Activated CD4-positive, alpha-beta T cell treated with anti-CD3 and anti-CD28 coated beads for 36 hours (primary cell): ENCODE measurements around the gene CYP1A1. TPM values are rescaled to one million over a fixed set of nuclear protein-coding genes. Genes with fewer than 3 reads are reported as not detected.

Experiments
- ATAC-seq: fragments of 200-7000 bp; cut with Tn5 transposase; one replicate; pipeline ENCODE4 v1.10.0; 2021; ENCODE audit warnings: mild to moderate bottlenecking, moderate library complexity
- CTCF ChIA-PET: fragments of 350-600 bp; sonication (Branson Sonifier 250); formaldehyde crosslinking; loops from one replicate; lab custom pipeline; 2021; ENCODE audit warnings: antibody characterized with exemption; lab: Charles Lee
- POLR2A ChIA-PET: fragments of 350-600 bp; sonication (Branson Sonifier 250); formaldehyde crosslinking; loops from one replicate; lab custom pipeline; 2021; ENCODE audit warnings: antibody characterized with exemption, inconsistent platforms; lab: Charles Lee
- DNase-seq: peaks from one replicate; pipeline ENCODE4 v3.0.0-alpha.2; 2020
- H3K27ac Mint-ChIP-seq: one replicate; pipeline ENCODE4 v1.8.0; 2021; ENCODE audit warnings: mixed read lengths
- H3K27me3 Mint-ChIP-seq: one replicate; pipeline ENCODE4 v1.8.0; 2021; ENCODE audit warnings: mixed read lengths
- H3K36me3 Mint-ChIP-seq: one replicate; pipeline ENCODE4 v1.8.0; 2021; ENCODE audit warnings: low read depth, mixed read lengths
- H3K4me1 Mint-ChIP-seq: one replicate; pipeline ENCODE4 v1.8.0; 2021; ENCODE audit warnings: mixed read lengths
- H3K4me3 Mint-ChIP-seq: one replicate; pipeline ENCODE4 v1.8.0; 2021; ENCODE audit warnings: mild to moderate bottlenecking, moderate library complexity, mixed read lengths
- H3K9me3 Mint-ChIP-seq: one replicate; pipeline ENCODE4 v1.8.0; 2021; ENCODE audit warnings: low read depth, mixed read lengths
- intact Hi-C, 2 experiments: fragments of 100-400 bp; cut with DNase I in 1 of 2; cut with micrococcal nuclease in 1 of 2; formaldehyde crosslinking; loops; one replicate each; pipeline versions ENCODE4 v1.14.2 to v1.15.1; 2022 to 2024; cut with DNase I, micrococcal nuclease
- total RNA-seq, 2 experiments: library from RNA; stranded (reverse); gene quantifications; one replicate each; pipeline ENCODE4 v1.2.3, GENCODE V29; 2021

The CYP1A1 gene
- total RNA-seq, 2 experiments from 2014 or later: 2.0 to 2.2 TPM

GRCh38 chr15:74763416-74763815 lies 38.1 kb upstream of the CYP1A1 start:
- POLR2A ChIA-PET: interaction anchor here (0.5 to 1.1 kb wide), 2 partner anchors 120 to 169 kb away, joined by 3 read pairs; no protein-coding TSS in a partner anchor

GRCh38 chr15:74762791-74763150 lies 37.4 kb upstream of the CYP1A1 start:
- intact Hi-C loops: no loop called here
- no peaks in the 10 kb centered on the region for H3K9me3 Mint-ChIP-seq
- H3K4me1 Mint-ChIP-seq: no peaks in the 10 kb centered on the region
- no peak overlapping the region for H3K27ac Mint-ChIP-seq
- ChIA-PET POLR2A (interaction anchor here (0.5 to 1.1 kb wide), 2 partner anchors 121 to 169 kb away, joined by 3 read pairs; no protein-coding TSS in a partner anchor), CTCF (interaction anchor here (0.6 to 2.2 kb wide), 5 partner anchors 9 to 203 kb away, joined by 3 to 8 read pairs (median 3); no protein-coding TSS in a partner anchor)
- no peaks in the 10 kb centered on the region for H3K36me3 Mint-ChIP-seq
- H3K4me3 Mint-ChIP-seq: no peak overlapping the region
- peaks cover 4% of the 10 kb centered on the region for H3K27me3 Mint-ChIP-seq
- DNase-seq: no peak
- no peak for ATAC-seq

More at GRCh38 chr15:74763416-74763815, 38.1 kb upstream of the CYP1A1 start:
- intact Hi-C loops: no loop called here
- Mint-ChIP-seq H3K27me3 (peaks cover 4% of the 10 kb centered on the region), H3K9me3 (no peaks in the 10 kb centered on the region), H3K4me3 (no peak overlapping the region), H3K27ac (no peak overlapping the region), H3K4me1 (no peaks in the 10 kb centered on the region), H3K36me3 (no peaks in the 10 kb centered on the region)
- no peak for DNase-seq
- CTCF ChIA-PET: interaction anchor here (0.7 to 1.4 kb wide), 2 partner anchors 129 to 138 kb away, joined by 3 to 8 read pairs; no protein-coding TSS in a partner anchor
- no peak for ATAC-seq

- Mint-ChIP-seq H3K27me3 (peaks cover 2% of the 10 kb centered on the region), H3K36me3 (no peaks in the 10 kb centered on the region), H3K27ac (no peak overlapping the region), H3K9me3 (no peaks in the 10 kb centered on the region), H3K4me3 (no peak overlapping the region), H3K4me1 (no peaks in the 10 kb centered on the region)
- intact Hi-C loops: no loop called here
- CTCF ChIA-PET: interaction anchor here (0.6 to 2.0 kb wide), 4 partner anchors 11 to 34 kb away, joined by 3 to 12 read pairs (median 5); no protein-coding TSS in a partner anchor
- ATAC-seq (no peak), DNase-seq (no peak)
- POLR2A ChIA-PET: interaction anchor here (0.5 to 0.6 kb wide), 3 partner anchors 12 to 129 kb away, joined by 3 to 7 read pairs (median 4); no protein-coding TSS in a partner anchor
These were observed 33.4 kb upstream of the CYP1A1 start for GRCh38 chr15:74758736-74759135.

- no peaks in the 10 kb centered on the region for H3K36me3 Mint-ChIP-seq
- ChIA-PET CTCF (interaction anchor here (0.6 to 1.0 kb wide), 3 partner anchors 69 to 123 kb away, joined by 3 read pairs; no protein-coding TSS in a partner anchor), POLR2A (interaction anchor here (0.6 to 0.7 kb wide), 2 partner anchors 17 to 198 kb away, joined by 3 to 5 read pairs; no protein-coding TSS in a partner anchor)
- no peaks in the 10 kb centered on the region for H3K4me1 Mint-ChIP-seq
- H3K4me3 Mint-ChIP-seq: no peak overlapping the region
- ATAC-seq (no peak), DNase-seq (no peak)
- H3K27ac Mint-ChIP-seq: no peak overlapping the region
- H3K9me3 Mint-ChIP-seq: no peaks in the 10 kb centered on the region
- H3K27me3 Mint-ChIP-seq: no peaks in the 10 kb centered on the region
- intact Hi-C loops: no loop called here
These were observed 29.4 kb upstream of the CYP1A1 start for GRCh38 chr15:74754593-74755215.

GRCh38 chr15:74752531-74752930 lies 27.2 kb upstream of the CYP1A1 start:
- DNase-seq: no peak
- Mint-ChIP-seq H3K9me3 (no peaks in the 10 kb centered on the region), H3K4me3 (no peak overlapping the region), H3K36me3 (no peaks in the 10 kb centered on the region), H3K4me1 (no peaks in the 10 kb centered on the region), H3K27me3 (no peaks in the 10 kb centered on the region), H3K27ac (no peak overlapping the region)
- ChIA-PET POLR2A (no interaction called here), CTCF (interaction anchor here (0.8 kb wide), 1 partner anchor 18 kb away, joined by 4 read pairs; no protein-coding TSS in a partner anchor)
- no peak for ATAC-seq
- intact Hi-C loops: no loop called here

- POLR2A ChIA-PET: no interaction called here
- H3K27me3 Mint-ChIP-seq: no peaks in the 10 kb centered on the region
- H3K27ac Mint-ChIP-seq: no peak overlapping the region
- intact Hi-C loops: no loop called here
- DNase-seq: no peak
- ATAC-seq: no peak
- no peaks in the 10 kb centered on the region for H3K4me1 Mint-ChIP-seq
- H3K4me3 Mint-ChIP-seq: no peak overlapping the region
- no peaks in the 10 kb centered on the region for H3K36me3 Mint-ChIP-seq
- CTCF ChIA-PET: interaction anchor here (0.8 to 1.3 kb wide), 3 partner anchors 19 to 430 kb away, joined by 3 to 4 read pairs (median 4); no protein-coding TSS in a partner anchor
- no peaks in the 10 kb centered on the region for H3K9me3 Mint-ChIP-seq
These were observed 26.7 kb upstream of the CYP1A1 start for GRCh38 chr15:74752011-74752410.

GRCh38 chr15:74750751-74751150 lies 25.4 kb upstream of the CYP1A1 start:
- CTCF ChIA-PET: interaction anchor here (0.8 to 1.3 kb wide), 2 partner anchors 11 to 18 kb away, joined by 3 to 4 read pairs; no protein-coding TSS in a partner anchor
- H3K4me3 Mint-ChIP-seq: no peak overlapping the region
- H3K36me3 Mint-ChIP-seq: no peaks in the 10 kb centered on the region
- no peak for DNase-seq
- no peaks in the 10 kb centered on the region for H3K4me1 Mint-ChIP-seq
- POLR2A ChIA-PET: no interaction called here
- no peak for ATAC-seq
- H3K27me3 Mint-ChIP-seq: no peaks in the 10 kb centered on the region
- no peak overlapping the region for H3K27ac Mint-ChIP-seq
- no peaks in the 10 kb centered on the region for H3K9me3 Mint-ChIP-seq
- intact Hi-C loops: no loop called here

GRCh38 chr15:74749832-74750231 lies 24.5 kb upstream of the CYP1A1 start:
- POLR2A ChIA-PET: no interaction called here
- H3K9me3 Mint-ChIP-seq: no peaks in the 10 kb centered on the region
- no peak overlapping the region for H3K27ac Mint-ChIP-seq
- H3K36me3 Mint-ChIP-seq: no peaks in the 10 kb centered on the region
- no peaks in the 10 kb centered on the region for H3K27me3 Mint-ChIP-seq
- no peak for DNase-seq
- no peak overlapping the region for H3K4me3 Mint-ChIP-seq
- intact Hi-C loops: no loop called here
- CTCF ChIA-PET: no interaction called here
- no peak for ATAC-seq
- no peaks in the 10 kb centered on the region for H3K4me1 Mint-ChIP-seq

GRCh38 chr15:74748322-74748946 lies 23.1 kb upstream of the CYP1A1 start, which contains the start of gene CYP1A2:
TSS of gene CYP1A2 (plus strand) at chr15:74748845. CDS start at chr15:74749739, 894 bp downstream.
- intact Hi-C loops: no loop called here
- CTCF ChIA-PET: no interaction called here
- Mint-ChIP-seq H3K27ac (no peak within 1 kb of the TSS), H3K36me3 (no peaks in the 10 kb centered on the region), H3K4me3 (no peak within 1 kb of the TSS), H3K4me1 (no peaks in the 10 kb centered on the region), H3K27me3 (no peaks in the 10 kb centered on the region), H3K9me3 (no peaks in the 10 kb centered on the region)
- POLR2A ChIA-PET: interaction anchor here (1.2 kb wide), 1 partner anchor 65 kb away, joined by 8 read pairs; no protein-coding TSS in a partner anchor
- ATAC-seq (no peak), DNase-seq (no peak)

- H3K27ac Mint-ChIP-seq: no peak overlapping the region
- no peak for DNase-seq
- no peak overlapping the region for H3K4me3 Mint-ChIP-seq
- peaks cover 5% of the 10 kb centered on the region for H3K9me3 Mint-ChIP-seq
- intact Hi-C loops: no loop called here
- ChIA-PET CTCF (interaction anchor here (1.8 kb wide), 1 partner anchor 112 kb away, joined by 4 read pairs; no protein-coding TSS in a partner anchor), POLR2A (interaction anchor here (0.6 kb wide), 1 partner anchor 120 kb away, joined by 3 read pairs; no protein-coding TSS in a partner anchor)
- H3K4me1 Mint-ChIP-seq: no peaks in the 10 kb centered on the region
- peaks cover 5% of the 10 kb centered on the region for H3K27me3 Mint-ChIP-seq
- H3K36me3 Mint-ChIP-seq: peaks cover 2% of the 10 kb centered on the region
- no peak for ATAC-seq
These were observed 21.1 kb upstream of the CYP1A1 start for GRCh38 chr15:74746389-74746788.

- no peak overlapping the region for H3K4me3 Mint-ChIP-seq
- H3K4me1 Mint-ChIP-seq: peaks cover 9% of the 10 kb centered on the region
- intact Hi-C loops: no loop called here
- no peak for ATAC-seq
- POLR2A ChIA-PET: no interaction called here
- no peak for DNase-seq
- no peak overlapping the region for H3K27ac Mint-ChIP-seq
- H3K27me3 Mint-ChIP-seq: peaks cover 5% of the 10 kb centered on the region
- CTCF ChIA-PET: interaction anchor here (0.9 kb wide), 1 partner anchor 107 kb away, joined by 3 read pairs; no protein-coding TSS in a partner anchor
- H3K9me3 Mint-ChIP-seq: peaks cover 12% of the 10 kb centered on the region
- H3K36me3 Mint-ChIP-seq: peaks cover 6% of the 10 kb centered on the region
These were observed 17.1 kb upstream of the CYP1A1 start for GRCh38 chr15:74742422-74742821.
